Measurements from ENCODE around the gene MCTP2.

DNA sequence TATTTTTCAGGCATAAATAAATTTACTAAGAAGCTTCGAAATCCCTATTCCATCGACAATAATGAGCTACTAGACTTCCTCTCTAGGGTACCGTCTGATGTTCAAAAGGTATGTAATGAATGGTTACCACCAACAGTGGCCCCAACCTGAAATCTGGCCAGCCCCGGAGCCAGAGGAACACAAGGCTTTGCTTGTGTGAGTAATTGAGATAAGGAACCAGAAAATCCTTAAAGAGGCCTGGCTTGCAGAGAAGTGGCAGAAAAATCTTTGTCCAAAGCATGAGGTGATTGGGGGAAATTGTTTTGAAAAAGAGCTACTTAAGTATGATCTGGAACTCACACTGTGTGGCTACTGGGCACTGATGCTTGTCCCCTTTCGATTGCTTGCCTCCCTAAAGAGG is 245.3 kb downstream of the MCTP2 start:
- TF ChIP-seq GLI4 (CRISPR knock-in tag; IDR thresholded peaks at IDR 0.05; ENCODE audit: borderline replicate concordance), result no peak
- TF ChIP-seq, protein P1, sequence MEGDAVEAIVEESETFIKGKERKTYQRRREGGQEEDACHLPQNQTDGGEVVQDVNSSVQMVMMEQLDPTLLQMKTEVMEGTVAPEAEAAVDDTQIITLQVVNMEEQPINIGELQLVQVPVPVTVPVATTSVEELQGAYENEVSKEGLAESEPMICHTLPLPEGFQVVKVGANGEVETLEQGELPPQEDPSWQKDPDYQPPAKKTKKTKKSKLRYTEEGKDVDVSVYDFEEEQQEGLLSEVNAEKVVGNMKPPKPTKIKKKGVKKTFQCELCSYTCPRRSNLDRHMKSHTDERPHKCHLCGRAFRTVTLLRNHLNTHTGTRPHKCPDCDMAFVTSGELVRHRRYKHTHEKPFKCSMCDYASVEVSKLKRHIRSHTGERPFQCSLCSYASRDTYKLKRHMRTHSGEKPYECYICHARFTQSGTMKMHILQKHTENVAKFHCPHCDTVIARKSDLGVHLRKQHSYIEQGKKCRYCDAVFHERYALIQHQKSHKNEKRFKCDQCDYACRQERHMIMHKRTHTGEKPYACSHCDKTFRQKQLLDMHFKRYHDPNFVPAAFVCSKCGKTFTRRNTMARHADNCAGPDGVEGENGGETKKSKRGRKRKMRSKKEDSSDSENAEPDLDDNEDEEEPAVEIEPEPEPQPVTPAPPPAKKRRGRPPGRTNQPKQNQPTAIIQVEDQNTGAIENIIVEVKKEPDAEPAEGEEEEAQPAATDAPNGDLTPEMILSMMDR (CRISPR knock-in tag; IDR thresholded peaks at IDR 0.05), result no peak
- no peak for TF ChIP-seq ZNF703 (CRISPR knock-in tag; IDR thresholded peaks at IDR 0.05; ENCODE audit: borderline replicate concordance)
- no peak for TF ChIP-seq CREB1 (IDR thresholded peaks at IDR 0.05)
- TF ChIP-seq CREB1 (CRISPR knock-in tag; IDR thresholded peaks at IDR 0.05), result no peak
- TF ChIP-seq TCF7L2 (IDR thresholded peaks at IDR 0.05; ENCODE audit: low read depth, low read length), result no peak
- no peak for TF ChIP-seq ZBTB7A (CRISPR knock-in tag; IDR thresholded peaks at IDR 0.05)

Measured in HepG2 (cell line).